Activated CD4-positive, alpha-beta T cell treated with anti-CD3 and anti-CD28 coated beads, Interleukin-2, amount 50 U/mL, for 16 hours (primary cell): Measurements from ENCODE around the gene RPL3.

Experiments
- DNase-seq: peaks from one replicate; pipeline ENCODE4 v3.0.0-alpha.2; 2020

Gene RPL3

DNA sequence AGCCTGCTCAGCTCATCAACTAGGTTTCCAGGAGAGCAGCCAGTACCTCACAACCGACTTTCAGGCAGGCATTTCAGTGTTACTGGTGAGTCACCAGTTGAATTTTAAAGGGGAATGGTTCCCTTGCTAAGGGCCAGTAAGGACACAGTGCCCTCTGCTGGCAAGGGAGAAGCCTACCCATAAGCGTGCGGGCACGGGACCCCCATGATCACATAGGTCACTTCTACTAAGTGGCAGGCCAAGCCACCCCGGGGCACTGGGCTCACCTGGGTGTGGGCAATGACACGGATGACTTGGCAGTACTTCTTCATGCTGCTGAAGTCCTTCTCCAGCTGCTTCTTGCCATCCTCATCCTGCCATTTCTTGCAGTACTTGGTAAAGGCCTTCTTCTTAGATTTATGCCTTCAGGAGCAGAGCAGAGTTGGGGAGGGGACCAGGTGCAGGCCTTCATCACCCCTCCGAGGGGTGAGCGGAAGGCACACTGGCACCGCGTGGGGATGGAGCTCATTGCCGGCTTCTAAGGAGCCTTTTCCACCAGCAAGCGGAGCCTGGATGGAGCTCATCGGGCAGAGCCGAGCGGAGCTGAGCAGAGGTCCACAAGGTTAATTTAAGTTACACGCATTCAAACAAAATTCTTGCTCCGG is 2.9 kb downstream of the RPL3 start:
- DNase-seq = peak; percentile 83

DNA sequence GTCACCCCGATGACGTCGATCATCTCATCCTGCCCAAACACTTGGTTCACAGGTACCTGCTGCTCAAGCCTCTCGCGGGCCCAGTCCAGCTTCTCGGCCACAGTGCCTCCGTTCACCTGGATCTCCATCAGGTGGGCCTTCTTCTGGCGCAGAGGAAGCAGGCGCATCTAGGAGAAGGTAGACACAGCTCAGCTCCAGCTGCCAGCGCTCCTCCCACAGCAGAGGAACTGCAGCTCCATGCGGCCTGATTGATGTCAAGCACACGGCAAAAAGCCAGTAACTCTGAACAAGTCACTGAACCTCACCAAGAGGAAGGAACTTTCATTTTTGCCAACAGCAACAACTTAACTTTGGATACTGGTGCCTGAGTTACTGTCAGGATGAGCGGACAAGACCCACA is 4.0 kb downstream of the RPL3 start:
- DNase-seq = no peak

DNA sequence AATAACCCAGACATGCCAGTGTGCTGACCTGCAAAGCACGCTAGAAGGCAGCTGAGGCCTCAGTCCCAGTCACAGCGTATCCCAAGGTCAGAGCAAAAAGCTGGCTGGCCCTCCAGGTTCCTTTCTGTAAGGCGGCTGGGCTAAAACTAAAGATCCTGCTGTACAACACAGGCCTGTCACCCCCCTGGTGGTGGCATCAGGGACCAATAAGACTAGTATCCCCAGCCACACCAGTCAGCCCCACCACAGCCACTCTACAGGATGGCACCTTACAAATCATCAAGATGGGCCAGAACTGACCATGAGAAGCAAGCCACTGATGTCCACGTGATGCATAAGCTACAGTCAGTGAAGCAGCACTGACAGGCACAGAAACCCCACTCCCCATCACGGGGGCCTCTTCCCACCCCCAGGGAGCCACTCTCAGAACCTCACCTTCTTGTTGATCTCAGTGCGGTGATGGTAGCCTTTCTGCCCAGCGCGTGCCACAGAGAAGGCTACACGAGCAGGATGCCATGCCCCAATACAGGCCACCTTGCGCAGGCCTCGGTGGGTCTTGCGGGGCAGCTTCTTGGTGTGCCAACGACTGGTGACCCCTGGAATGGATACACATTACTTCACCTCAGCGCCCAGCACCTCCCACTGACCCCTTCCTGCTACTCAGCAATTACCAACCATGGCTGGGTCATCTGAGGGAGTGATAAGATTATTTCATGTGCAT is 5.0 kb downstream of the RPL3 start:
- no peak for DNase-seq

DNA sequence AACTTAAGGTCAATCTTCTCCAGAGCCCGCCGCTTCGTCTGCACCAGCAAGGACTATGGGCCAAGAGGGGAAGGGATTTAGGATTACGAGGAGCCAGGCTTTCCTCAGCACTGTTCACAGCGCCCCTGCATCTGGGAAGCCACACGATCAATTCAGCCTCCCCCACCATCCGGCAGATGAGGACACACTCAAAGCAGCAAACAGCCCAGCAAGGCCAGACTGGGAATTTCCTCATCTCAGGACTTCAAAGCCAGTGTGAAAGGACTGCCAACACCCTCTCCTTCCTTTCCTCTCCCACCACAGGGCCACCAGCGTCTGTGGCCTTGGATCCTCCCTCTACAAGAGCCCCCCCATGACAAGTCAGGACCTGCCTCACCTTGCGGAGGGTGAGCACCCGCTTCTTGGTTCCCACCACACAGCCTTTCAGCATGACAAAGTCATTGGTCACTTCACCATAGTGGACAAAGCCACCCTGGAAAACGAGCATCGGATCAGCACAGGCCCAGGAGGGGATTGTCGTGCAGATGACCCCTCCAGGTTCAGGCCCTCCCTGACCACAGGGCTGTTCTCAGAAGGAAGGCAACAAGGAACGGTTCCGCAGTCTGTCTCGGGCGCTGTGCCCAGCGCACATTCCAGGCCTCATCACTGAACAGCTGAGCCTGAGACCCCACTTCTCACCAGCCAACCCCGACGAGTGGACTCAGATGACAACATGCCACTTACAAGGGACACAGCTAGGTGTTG is 6.0 kb downstream of the RPL3 start:
- DNase-seq = no peak

DNA sequence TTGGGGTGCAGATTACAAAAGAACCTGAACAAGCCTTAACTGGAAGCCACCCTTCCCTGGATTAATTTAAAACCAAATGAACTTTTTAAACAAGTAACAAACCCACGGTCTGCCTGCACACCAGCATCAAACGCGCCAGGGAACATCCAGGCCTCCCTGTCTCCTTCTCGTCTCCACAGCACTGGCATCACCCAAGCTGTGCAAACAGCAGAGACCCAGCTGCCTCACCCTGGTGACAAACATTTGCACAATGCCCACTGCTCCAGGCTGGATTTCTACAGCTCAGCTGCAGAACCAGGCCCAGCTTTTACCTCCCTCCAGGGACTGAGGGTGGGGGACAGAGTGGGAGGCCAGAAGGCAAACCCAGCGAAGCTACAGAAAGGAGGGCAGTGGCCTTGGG is 7.0 kb downstream of the RPL3 start:
- no peak for DNase-seq

DNA sequence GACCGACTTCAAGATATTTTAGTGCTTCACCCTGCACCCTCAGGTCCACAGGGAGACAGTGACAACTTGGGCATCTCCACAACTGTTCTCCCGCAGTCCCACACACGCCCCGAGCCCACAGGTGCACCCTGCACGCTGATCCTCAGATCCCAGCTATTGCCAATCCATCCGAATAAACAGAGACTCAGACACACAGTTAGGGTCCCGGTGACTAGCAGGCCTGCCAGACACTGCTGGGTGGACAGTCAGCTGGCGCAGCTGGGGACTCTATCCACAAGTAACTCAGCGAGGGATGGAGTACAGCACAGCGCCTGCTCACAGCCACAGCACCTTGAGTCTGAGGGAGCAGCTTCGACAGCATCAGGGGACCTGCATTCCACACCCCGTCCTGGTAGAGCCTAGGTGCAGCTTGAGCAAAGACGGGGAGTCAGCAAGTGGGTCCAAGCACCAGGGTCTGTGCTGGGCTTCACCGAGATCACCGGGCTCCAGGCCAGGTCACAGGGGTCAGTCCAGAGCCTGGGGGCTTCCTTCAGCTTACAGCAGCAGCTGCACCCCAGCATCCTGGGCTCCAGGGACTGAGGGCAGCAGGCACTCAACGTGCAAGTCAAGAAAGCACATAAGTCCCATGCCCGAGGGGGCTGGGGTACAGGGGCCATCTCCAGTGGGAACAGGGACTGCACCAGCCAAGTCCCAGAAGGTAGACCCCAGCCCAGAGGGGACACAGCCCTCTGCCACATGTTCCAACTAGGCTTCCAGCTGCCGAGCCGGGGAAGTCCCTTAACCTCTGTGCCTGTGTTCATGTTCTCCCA is 7.6 kb downstream of the RPL3 start:
- DNase-seq = no peak

DNA sequence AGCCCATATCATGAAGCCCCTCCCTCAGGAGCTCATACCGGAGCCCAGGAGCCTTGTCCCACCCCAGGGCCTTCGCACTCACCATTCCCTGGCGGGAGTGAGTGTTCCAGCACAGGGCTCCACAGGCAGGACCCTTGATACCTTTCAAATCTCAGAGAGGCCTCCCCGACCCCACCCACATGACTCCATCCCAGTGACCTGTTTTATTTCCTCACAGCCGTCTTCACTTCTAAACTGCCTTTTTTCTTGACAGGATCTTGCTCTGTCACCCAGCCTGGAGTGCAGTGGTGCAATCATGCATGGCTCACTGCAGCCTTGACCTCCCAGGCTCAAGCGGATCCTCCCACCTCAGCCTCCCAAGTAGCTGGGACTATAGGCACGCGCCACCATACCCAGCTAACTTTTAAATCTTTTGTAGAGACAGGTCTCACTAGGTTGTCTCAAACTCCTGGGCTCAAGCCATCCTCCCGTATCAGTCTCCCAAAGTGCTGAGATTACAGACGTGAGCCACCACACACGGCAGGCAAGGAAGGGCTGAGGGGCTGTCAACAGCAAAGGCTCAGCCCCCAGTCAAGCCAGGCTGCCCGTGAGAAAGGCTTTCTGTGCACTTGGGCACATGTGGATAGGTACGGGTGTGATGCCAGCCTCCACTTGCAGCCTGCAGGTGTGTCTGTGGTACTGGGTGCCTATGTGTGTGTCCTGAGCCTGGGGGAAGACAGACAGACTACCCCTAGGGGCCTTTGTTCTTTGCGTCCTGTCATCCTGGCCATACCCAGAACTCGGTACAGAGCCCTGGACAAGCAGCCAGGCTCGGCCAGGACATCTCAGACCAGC is 9.3 kb downstream of the RPL3 start:
- DNase-seq = no peak

DNA sequence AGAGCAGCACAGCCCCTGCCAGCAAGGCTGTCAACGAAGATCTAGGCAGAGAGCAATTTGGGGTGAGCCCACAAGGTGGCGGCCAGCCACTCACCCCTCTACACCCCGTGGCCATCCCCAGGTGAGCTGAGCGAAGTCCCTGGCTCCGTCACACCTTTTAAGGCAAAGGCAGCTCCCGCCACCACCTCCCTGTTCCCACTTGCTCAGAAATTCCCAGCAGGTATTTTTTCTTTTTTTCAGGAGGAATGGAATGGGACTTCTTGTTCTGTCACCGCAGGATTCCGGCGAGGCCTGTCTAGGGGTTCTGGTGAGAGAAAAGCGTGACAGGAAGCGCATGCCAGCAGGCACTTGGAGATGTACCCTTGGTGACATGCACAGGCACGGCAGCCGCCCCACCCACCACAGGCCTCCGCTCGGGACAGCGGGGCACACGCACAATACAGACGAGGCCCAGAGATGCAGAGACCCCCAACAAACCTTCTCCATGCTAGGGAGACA is 10.0 kb downstream of the RPL3 start:
- DNase-seq = no peak

DNA sequence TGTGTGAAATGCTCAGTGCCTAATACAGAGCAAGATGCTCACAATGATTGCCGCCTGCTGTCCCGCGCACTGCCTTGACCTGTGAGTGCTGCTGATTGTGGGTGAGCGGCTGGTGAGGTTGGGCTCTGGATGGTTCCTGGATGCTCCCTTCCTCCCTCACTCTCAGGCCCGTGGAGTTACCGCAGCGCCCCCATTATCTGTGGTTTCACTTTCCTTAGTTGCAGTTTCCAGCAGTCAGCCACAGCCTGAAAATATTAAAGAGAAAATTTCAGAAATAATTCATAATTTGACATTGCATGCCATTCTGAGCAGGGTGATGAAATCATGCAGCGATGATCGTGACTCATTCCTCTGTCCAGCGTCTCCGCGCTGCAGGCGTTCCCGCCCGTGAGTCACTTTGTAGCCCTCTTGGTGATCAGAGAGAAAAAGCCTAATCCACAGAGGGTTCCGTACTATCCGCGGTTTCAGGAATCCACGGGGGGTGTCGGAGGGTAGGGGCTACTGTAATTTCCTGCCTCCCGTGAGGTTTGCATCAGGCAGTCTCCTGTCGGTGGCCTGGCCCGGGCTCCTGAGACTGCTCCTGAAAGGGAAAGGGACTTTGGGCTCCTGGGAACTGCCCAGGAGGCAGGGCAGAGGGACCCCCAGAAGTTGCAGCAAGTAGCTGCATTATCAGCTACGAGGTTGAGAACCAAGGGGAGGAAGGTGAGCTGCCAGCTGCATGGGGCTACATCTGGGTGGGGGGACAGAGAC is 10.6 kb downstream of the RPL3 start:
- DNase-seq = no peak

DNA sequence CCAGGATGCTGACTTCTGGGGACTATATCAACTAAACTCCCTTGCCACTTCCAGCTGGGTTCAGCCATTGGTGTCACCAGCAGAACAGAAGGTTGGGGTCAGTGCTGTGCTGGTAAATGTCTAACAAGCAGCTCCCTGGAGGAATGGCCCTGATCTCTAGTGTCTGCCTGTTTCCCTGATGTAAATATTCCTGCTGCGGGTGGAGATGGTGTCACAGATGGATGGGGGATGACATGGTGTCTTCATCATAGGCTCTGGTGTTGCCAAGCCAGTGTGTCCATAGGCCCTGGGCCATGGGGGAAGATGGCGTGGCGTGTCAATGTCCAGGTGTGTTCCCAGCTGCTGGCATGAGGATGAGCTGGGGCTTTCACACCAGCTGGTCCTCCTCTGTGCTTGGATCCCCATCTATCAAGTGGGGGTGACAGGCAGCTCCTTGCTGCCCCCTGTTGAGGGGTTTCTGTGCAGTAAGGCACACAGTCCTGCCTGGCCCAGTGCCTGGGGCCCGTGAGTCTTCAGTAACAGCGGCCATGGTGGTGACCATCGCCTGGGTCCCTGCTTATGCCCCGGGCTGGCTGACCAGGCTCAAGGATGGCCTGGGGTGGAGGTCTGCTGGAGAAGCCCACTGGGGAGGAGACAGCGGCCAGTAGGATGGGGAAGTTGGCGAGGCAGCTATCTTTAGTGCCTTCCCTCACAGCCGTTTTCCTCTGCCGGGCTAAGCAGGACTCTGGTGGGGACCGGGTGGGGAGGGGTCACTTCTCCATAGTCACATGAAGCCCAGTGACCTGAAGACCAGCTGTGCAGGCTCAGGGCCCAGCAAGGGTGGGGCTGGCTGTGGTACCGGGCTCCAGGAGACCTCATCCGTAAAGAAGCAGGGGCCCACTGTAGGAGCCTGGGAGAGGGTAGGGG is 12.7 kb downstream of the RPL3 start:
- DNase-seq = peak; percentile 44

DNA sequence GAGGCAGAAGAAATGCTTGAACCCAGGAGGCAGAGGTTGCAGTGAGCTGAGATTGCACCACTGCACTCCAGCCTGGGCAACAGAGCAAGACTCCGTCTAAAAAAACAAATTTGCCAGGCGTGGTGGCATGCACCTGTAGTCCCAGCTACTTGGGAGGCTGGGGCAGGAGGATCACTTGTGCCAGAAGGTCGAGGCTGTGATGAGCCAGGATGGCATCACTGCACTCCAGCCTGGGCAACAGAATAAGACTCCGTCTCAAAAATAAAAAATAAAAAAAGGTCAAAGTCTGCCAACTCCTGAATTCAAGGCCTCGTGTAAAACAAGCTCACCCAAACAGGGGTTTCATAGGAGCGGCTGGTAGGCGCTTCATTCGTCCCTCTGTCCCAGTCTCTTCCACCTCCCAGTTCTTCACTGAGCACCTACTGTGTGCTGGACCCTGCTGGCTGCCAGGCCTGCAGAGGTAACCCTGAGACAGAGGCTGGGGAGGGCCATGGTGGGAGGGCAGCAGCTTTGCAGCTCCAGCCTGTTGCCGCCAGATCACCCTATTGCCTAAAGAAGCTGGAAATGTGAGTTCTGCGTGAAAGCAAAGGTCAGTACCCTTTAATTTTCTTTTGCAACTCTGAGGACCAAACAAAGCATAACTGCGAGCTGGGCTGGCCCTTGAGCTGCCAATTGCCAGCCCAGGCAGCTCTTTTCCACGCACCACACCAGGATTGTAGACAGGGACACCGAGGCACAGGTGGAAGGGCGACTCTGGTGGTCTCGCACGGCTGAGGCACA is 15.3 kb downstream of the RPL3 start:
- no peak for DNase-seq

DNA sequence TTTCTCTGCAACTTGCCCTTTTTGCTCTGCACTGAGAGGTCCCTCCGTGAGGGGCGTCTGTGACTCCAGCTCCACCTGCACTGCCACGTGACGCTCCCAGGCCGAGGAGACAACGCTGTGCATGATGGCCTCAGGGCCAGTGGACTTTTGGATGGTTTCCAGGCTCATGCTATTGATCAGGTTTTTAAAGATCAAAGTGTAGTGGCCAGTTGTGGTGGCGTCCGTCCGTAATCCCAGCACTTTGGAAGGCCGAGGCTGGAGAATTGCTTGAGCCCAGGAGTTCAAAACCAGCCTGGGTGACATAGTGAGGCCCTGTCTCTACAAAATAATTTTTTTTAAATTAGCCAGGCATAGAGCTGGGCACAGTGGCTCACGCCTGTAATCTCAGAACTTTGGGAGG is 16.1 kb downstream of the RPL3 start:
- DNase-seq = no peak

DNA sequence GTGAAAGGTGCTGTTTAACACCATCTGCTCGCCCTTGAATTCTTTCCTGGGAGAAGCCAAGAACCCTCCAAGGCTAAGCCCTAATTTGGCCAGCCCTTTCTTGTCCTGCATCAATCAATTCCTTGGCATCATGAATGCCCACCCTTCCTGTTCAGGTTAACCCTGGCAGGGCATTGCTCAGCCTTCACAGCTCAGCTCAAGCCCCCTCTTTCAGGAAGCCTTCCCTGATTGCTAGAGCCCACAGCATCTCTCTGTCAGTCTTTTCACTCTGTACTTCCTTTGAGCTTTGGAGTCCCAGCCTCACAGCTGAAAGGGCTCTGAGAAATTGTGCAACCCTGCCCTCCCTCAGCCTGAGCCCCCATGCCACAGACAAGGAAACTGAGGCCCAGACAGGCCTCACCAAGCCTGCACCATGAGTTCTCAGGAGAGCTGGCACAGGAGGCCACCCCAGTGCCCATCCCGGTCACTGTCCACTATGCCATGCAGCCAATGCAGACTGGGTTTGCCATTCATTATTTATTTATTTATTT is 16.9 kb downstream of the RPL3 start:
- no peak for DNase-seq

DNA sequence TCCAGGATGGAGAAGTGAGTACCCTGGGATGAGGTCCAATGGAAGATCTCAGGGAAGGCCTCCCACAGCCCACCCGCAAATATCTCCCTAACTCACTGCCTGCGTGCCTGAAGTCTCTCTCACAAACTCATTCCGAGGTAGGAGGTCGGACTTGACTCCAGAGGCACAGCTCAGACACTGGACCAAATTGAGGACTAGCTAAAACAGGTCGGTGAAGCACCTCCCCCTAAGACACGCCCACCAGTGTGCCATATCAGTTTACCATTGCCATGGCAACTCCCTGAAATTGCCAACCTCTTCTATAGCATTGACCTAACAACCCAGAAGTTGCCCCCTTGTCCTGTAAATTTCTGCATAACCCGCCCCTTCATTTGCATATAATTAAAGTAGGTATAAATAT is 17.5 kb downstream of the RPL3 start:
- DNase-seq = no peak

DNA sequence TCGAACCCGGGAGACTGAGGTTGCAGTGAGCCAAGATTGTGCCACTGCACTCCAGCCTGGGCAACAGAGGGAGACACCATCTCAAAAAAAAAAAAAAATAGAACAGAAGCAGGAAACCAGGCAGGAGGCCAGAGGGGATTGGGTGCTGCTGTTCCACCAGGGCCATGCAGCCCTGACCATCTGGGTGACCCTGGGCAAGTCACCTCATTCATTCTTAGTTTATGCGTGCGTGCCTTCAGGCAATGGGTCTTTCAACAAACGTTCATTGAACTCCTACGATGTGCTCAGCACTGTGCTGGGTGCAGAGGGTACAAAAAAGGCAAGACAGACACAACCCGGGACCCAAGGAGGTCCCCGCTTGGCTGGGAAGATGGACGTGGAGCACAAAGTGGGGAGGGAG is 18.3 kb downstream of the RPL3 start:
- DNase-seq = no peak

DNA sequence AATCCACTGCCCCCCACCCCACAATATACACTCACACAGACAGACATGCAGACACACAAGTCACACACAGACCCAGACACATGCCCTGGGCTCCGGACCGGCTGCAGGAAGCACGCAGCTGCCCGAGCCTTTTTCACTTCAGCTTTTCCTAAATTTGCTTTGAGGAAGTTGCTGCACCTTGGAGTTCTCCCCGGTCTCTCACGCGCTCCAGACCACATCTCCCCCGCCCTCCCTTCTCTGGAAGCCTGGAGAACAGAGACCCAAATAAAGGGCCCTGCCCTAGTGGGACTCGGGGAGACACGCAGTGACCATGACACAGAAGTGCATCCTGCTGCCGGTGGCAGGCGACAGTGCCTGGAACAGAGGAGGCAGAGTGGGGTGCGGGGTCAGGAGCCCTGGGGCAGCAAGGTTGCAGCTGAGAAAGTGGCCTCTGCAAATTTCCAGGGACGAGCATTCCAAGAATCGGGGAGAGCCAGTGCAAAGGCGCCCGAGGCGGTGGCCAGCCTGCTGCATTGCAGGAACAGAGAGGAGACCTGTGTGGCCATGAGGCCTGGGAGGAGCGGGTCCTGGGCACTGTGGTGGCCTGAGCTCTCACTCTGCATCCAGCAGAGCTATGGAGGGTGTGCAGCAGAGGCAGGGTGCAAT is 19.1 kb downstream of the RPL3 start:
- no peak for DNase-seq

DNA sequence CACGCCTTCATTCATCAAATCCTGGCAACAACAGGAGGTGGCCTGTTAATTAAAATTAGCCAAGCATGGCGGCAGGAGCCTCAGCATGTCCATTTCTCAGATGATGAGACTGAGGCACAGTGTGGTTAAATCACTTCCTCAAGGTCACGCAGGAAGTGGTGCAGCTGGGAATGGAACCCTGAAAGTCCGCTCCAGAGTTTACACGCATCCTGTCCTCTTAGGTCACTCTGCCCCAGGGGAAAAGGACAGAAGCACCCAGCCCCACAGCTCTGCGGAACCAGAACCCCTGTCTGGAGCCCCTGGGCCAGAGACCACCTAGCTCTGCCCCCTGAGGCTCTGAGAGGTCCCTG is 19.6 kb downstream of the RPL3 start:
- no peak for DNase-seq

DNA sequence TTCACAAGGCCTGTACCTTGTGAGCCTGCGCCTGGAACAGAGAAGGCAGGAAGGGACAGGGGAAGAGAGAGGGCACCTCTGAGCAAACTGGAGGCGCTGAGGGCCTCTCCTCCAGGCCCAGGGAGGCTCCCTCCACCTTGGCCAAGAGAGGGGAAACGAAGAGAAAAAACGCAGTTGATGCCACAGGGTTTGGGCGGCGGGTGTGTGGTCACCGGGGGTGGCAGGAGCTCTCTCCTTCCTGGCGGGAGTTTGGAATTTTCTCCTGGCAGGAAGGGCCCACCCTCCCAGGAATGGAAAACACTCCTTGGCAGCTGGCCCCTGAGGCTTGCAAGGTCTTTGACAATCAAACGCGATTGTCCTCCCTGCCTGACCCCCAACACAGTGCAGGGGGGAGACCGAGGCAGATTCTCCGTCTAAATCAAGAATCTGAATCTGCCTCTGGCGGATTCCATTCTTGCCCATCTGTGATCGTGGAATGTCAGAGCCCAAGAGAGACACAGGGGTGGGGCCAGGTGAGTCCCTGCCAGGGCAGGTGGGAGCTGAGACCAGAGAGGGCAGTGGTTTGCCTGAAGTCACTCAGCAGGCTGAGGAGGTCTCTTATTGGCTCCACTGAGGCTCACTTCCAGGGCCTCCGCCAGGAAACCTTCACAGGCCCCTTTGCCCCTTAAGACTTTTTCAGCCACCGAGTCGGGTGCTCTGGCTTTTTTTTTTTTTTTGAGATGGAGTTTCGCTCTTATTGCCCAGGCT is 21.0 kb downstream of the RPL3 start:
- no peak for DNase-seq
